GM18867 (cell line): Measurements from ENCODE around the gene MPPED2.

ENCODE experiments used
- ATAC-seq: cut with Tn5 transposase; IDR thresholded peaks from one replicate; pipeline ENCODE4 v1.9.1; 2021; ENCODE audit warnings: mild to moderate bottlenecking, moderate library complexity; ENCODE audit not compliant: unreplicated experiment

The MPPED2 gene

GRCh38 chr11:30455025-30455424 is 131.1 kb downstream of the MPPED2 start:
- ATAC-seq: no peak

- ATAC-seq: no peak
Measured at GRCh38 chr11:30454541-30454940, 131.6 kb downstream of the MPPED2 start.

GRCh38 chr11:30454111-30454510 is 132.0 kb downstream of the MPPED2 start:
- no peak for ATAC-seq

GRCh38 chr11:30453705-30454104 is 132.4 kb downstream of the MPPED2 start:
- no peak for ATAC-seq

GRCh38 chr11:30452842-30453241 is 133.3 kb downstream of the MPPED2 start:
- ATAC-seq: no peak

- ATAC-seq: no peak
Measured at GRCh38 chr11:30452114-30452513, 134.0 kb downstream of the MPPED2 start.

GRCh38 chr11:30451626-30452025 is 134.5 kb downstream of the MPPED2 start:
- no peak for ATAC-seq

GRCh38 chr11:30451167-30451566 is 135.0 kb downstream of the MPPED2 start:
- no peak for ATAC-seq

GRCh38 chr11:30447058-30447640 is 139.0 kb downstream of the MPPED2 start:
- ATAC-seq: no peak

GRCh38 chr11:30446520-30446919 is 139.6 kb downstream of the MPPED2 start:
- ATAC-seq: no peak

GRCh38 chr11:30445056-30445455 is 141.1 kb downstream of the MPPED2 start:
- no peak for ATAC-seq

GRCh38 chr11:30440510-30440909 is 145.6 kb downstream of the MPPED2 start:
- no peak for ATAC-seq

- ATAC-seq: no peak
Measured at GRCh38 chr11:30436801-30437200, 149.4 kb downstream of the MPPED2 start.

GRCh38 chr11:30435488-30435887 is 150.7 kb downstream of the MPPED2 start:
- no peak for ATAC-seq

GRCh38 chr11:30434901-30435300 is 151.3 kb downstream of the MPPED2 start:
- ATAC-seq: no peak

GRCh38 chr11:30433831-30434230 is 152.3 kb downstream of the MPPED2 start:
- ATAC-seq: no peak

- no peak for ATAC-seq
Measured at GRCh38 chr11:30432716-30433115, 153.4 kb downstream of the MPPED2 start.

- peak; percentile 61 for ATAC-seq
Measured at GRCh38 chr11:30432178-30432577, 154.0 kb downstream of the MPPED2 start.

- ATAC-seq: peak; percentile 52
Measured at GRCh38 chr11:30431127-30431814, 154.9 kb downstream of the MPPED2 start.

GRCh38 chr11:30429550-30429949 is 156.6 kb downstream of the MPPED2 start:
- no peak for ATAC-seq

GRCh38 chr11:30426781-30427180 is 159.4 kb downstream of the MPPED2 start:
- no peak for ATAC-seq

- ATAC-seq: no peak
Measured at GRCh38 chr11:30424844-30425243, 161.3 kb downstream of the MPPED2 start.

- ATAC-seq: no peak
Measured at GRCh38 chr11:30424321-30424720, 161.8 kb downstream of the MPPED2 start.
